GM12875 (cell line): ENCODE data around the gene MARVELD2.
A peak's percentile ranks its signal among the peaks of the same experiment; 100 is the strongest.

Experiments used
- H3K4me3 ChIP-seq: one replicate; pipeline ENCODE4 v1.5.1; 2011; ENCODE audit warnings: low read depth, low read length, control low read depth
- CTCF ChIP-seq: IDR thresholded peaks from 2 replicates; pipeline ENCODE4 v1.5.1; 2011; ENCODE audit warnings: low read depth, mild to moderate bottlenecking, control low read depth, inconsistent platforms, low read length, moderate library complexity, borderline replicate concordance; ENCODE audit not compliant: insufficient read depth

The MARVELD2 gene

GRCh38 chr5:69414885-69415583, at the start of gene MARVELD2:
TSS of gene MARVELD2 (plus strand) at chr5:69415116. CDS start at chr5:69419386, 4,270 bp downstream.
- peak within 1 kb of the TSS; percentile 68 for H3K4me3 ChIP-seq
- TF ChIP-seq CTCF = no peak

GRCh38 chr5:69367697-69368279, 47.1 kb upstream of the MARVELD2 start:
- H3K4me3 ChIP-seq = no peak overlapping the region
- peak; percentile 27; the same call in 1 of the 2 replicates for TF ChIP-seq CTCF

- TF ChIP-seq CTCF = no peak
- peak overlapping the region; percentile 78 for H3K4me3 ChIP-seq
Measured at GRCh38 chr5:69368458-69369339, 46.2 kb upstream of the MARVELD2 start.

- H3K4me3 ChIP-seq = peak within 1 kb of the TSS; percentile 78
- TF ChIP-seq CTCF = no peak
Measured at GRCh38 chr5:69369340-69370121, 45.4 kb upstream of the MARVELD2 start, which contains the start of the genes AK6, RAD17 and TAF9. TSS of gene AK6 (minus strand) at chr5:69369520. CDS start at chr5:69369490, 30 bp downstream. TSS of gene RAD17 (plus strand) at chr5:69369818. CDS start at chr5:69372209, 2,391 bp downstream. TSS of gene TAF9 (minus strand) at chr5:69369520. CDS start at chr5:69365737, 3,783 bp downstream.

GRCh38 chr5:69370335-69370734, 44.6 kb upstream of the MARVELD2 start:
- H3K4me3 ChIP-seq = peak overlapping the region; percentile 78

GRCh38 chr5:69372394-69372793, 42.5 kb upstream of the MARVELD2 start:
- H3K4me3 ChIP-seq = no peak overlapping the region
- no peak for TF ChIP-seq CTCF
